GM23338 (cell line): ENCODE data around the gene PSMD2. TPM values are rescaled to one million over a fixed set of nuclear protein-coding genes. Genes with fewer than 3 reads are reported as not detected.
A peak's percentile ranks its signal among the peaks of the same experiment; 100 is the strongest.

Source experiments
- ATAC-seq: fragments of 200-7000 bp; cut with Tn5 transposase; 3 replicates; pipeline ENCODE4 v1.9.1; 2020
- DNase-seq: peaks from one replicate; pipeline ENCODE4 v3.0.0-alpha.2; 2015; ENCODE audit warnings: low spot score
- H2AFZ ChIP-seq: fragments of 200-600 bp; sonication (generic); 2 replicates; pipeline ENCODE4 v1.8.0; 2016; ENCODE audit warnings: antibody characterized with exemption, mild to moderate bottlenecking, moderate library complexity
- H3F3A ChIP-seq: fragments of 200-600 bp; sonication (generic); replicated peaks from 2 replicates; pipeline ENCODE4 v1.8.0; 2017; ENCODE audit warnings: antibody characterized with exemption, mixed run types, low read depth
- H3K27ac ChIP-seq: fragments of 200-600 bp; sonication (generic); 2 replicates; pipeline ENCODE4 v1.6.1; 2016; ENCODE audit warnings: low read depth
- H3K27me3 ChIP-seq: fragments of 200-600 bp; sonication (generic); 2 replicates; pipeline ENCODE4 v1.8.0; 2016; ENCODE audit warnings: mild to moderate bottlenecking, mixed run types, moderate library complexity; ENCODE audit not compliant: insufficient read depth
- H3K36me3 ChIP-seq: fragments of 200-600 bp; sonication (generic); 2 replicates; pipeline ENCODE4 v1.8.0; 2016; ENCODE audit warnings: mild to moderate bottlenecking; ENCODE audit not compliant: insufficient read depth
- H3K4me1 ChIP-seq: fragments of 200-600 bp; sonication (generic); 2 replicates; pipeline ENCODE4 v1.8.0; 2016; ENCODE audit warnings: mild to moderate bottlenecking, moderate library complexity; ENCODE audit not compliant: insufficient read depth
- H3K4me2 ChIP-seq: fragments of 200-600 bp; sonication (generic); 2 replicates; pipeline ENCODE4 v1.7.1; 2017; ENCODE audit warnings: mixed run types
- H3K4me3 ChIP-seq: fragments of 200-600 bp; sonication (generic); 2 replicates; pipeline ENCODE4 v1.6.1; 2016; ENCODE audit warnings: mixed run types
- H3K79me2 ChIP-seq: fragments of 200-600 bp; sonication (generic); replicated peaks from 2 replicates; pipeline ENCODE4 v1.8.0; 2017; ENCODE audit warnings: mild to moderate bottlenecking; ENCODE audit not compliant: insufficient read depth
- H3K9me2 ChIP-seq: fragments of 200-600 bp; sonication (generic); 2 replicates; pipeline ENCODE4 v1.8.0; 2017; ENCODE audit not compliant: insufficient read depth
- H4K20me1 ChIP-seq: fragments of 200-600 bp; sonication (generic); replicated peaks from 2 replicates; pipeline ENCODE4 v1.8.0; 2017; ENCODE audit warnings: mild to moderate bottlenecking; ENCODE audit not compliant: insufficient read depth
- H3K27ac Mint-ChIP-seq: 2 replicates; pipeline ENCODE4 v1.8.0; 2020; ENCODE audit warnings: inconsistent platforms, mild to moderate bottlenecking, moderate library complexity, mixed read lengths
- H3K27me3 Mint-ChIP-seq: 3 replicates; pipeline ENCODE4 v1.8.0; 2022; ENCODE audit warnings: low read depth, mild to moderate bottlenecking, moderate library complexity, mixed read lengths, inconsistent platforms; ENCODE audit not compliant: insufficient read depth, poor library complexity
- H3K36me3 Mint-ChIP-seq: 3 replicates; pipeline ENCODE4 v1.8.0; 2021; ENCODE audit warnings: low read depth, mild to moderate bottlenecking, inconsistent platforms, moderate library complexity, mixed read lengths
- H3K4me1 Mint-ChIP-seq: 3 replicates; pipeline ENCODE4 v1.8.0; 2020; ENCODE audit warnings: mild to moderate bottlenecking, inconsistent platforms, mixed read lengths
- H3K4me3 Mint-ChIP-seq: 3 replicates; pipeline ENCODE4 v1.8.0; 2021; ENCODE audit warnings: moderate library complexity, mild to moderate bottlenecking, inconsistent platforms, mixed read lengths
- H3K9me3 Mint-ChIP-seq: 3 replicates; pipeline ENCODE4 v1.8.0; 2020; ENCODE audit warnings: moderate library complexity, mild to moderate bottlenecking, inconsistent platforms, mixed read lengths
- CREB1 ChIP-seq: fragments of 250-450 bp; sonication (Bioruptor Pico); IDR thresholded peaks from 2 replicates; pipeline ENCODE4 v1.5.0; 2020; ENCODE audit warnings: low read depth, mild to moderate bottlenecking, moderate library complexity
- CTCF ChIP-seq, 2 experiments: fragments of 200-600 bp in 1 of 2; sonication (generic) in 1 of 2; conservative IDR thresholded peaks; 2 replicates each; pipeline versions ENCODE4 v1.5.1 to v1.6.1; 2016 to 2017; ENCODE audit warnings: antibody characterized with exemption in 2 of 2, low read depth in 2 of 2, mild to moderate bottlenecking in 2 of 2, moderate library complexity in 1 of 2
- EZH2 ChIP-seq: fragments of 200-600 bp; sonication (generic); IDR thresholded peaks from one replicate; pipeline ENCODE4 v1.8.0; 2017; ENCODE audit warnings: antibody characterized with exemption, mild to moderate bottlenecking, low read depth; ENCODE audit not compliant: unreplicated experiment
- EZH2phosphoT487 ChIP-seq: fragments of 200-600 bp; sonication (generic); IDR thresholded peaks from one replicate; pipeline ENCODE4 v1.8.1; 2018; ENCODE audit warnings: antibody characterized with exemption; ENCODE audit not compliant: unreplicated experiment
- JUNB ChIP-seq: IDR thresholded peaks from one replicate; pipeline ENCODE4 v1.6.1; 2016; ENCODE audit warnings: antibody characterized with exemption; ENCODE audit not compliant: unreplicated experiment
- NANOG ChIP-seq: IDR thresholded peaks from 2 replicates; pipeline ENCODE4 v1.6.1; 2016; ENCODE audit warnings: antibody characterized with exemption, borderline replicate concordance
- ZNF331 ChIP-seq: fragments of 250-450 bp; sonication (Bioruptor Pico); IDR thresholded peaks from 2 replicates; pipeline ENCODE4 v1.5.0; 2020; ENCODE audit warnings: low read depth, mild to moderate bottlenecking, moderate library complexity
- ZNF462 ChIP-seq: fragments of 250-450 bp; sonication (Bioruptor Pico); IDR thresholded peaks from 2 replicates; pipeline ENCODE4 v1.5.0; 2020; ENCODE audit warnings: mild to moderate bottlenecking, moderate library complexity
- polyA plus RNA-seq: library from polyadenylated mRNA; unstranded; fragments of >200 nt; fragmentation: Nextera tagmentation; extraction: Ambion mirVana; gene quantifications from 2 replicates; pipeline ENCODE4 v1.2.1, GENCODE V29; 2016
- total RNA-seq: library from RNA; depleted of rRNA; stranded (reverse); fragments of >200 nt; shearing (Covaris generic); gene quantifications from 2 replicates; pipeline ENCODE4 v1.2.3, GENCODE V29; 2014
- TF ChIP-seq, protein P1 (sequence below): IDR thresholded peaks from one replicate; pipeline ENCODE4 v1.6.1; 2018; ENCODE audit warnings: antibody characterized with exemption; ENCODE audit not compliant: unreplicated experiment

PSMD2 gene
- total and polyA plus RNA-seq, 2 experiments from 2014 or later = 117 to 507 TPM

- H4K20me1 ChIP-seq = peaks cover 24% of the 10 kb centered on the region
These were observed 6.5 kb downstream of the PSMD2 start for GRCh38 chr3:184305577-184305976.

More at GRCh38 chr3:184305577-184305976, 6.5 kb downstream of the PSMD2 start:
- peaks cover 3% of the 10 kb centered on the region for H3K4me1 Mint-ChIP-seq
- Histone ChIP-seq H3K4me3 (no peak overlapping the region), H3K27ac (no peak overlapping the region), H3K9me2 (no peaks in the 10 kb centered on the region), H3K36me3 (peaks cover 58% of the 10 kb centered on the region), H3K4me2 (no peak overlapping the region), H3K27me3 (no peaks in the 10 kb centered on the region), H2AFZ (no peak overlapping the region), H3F3A (peaks cover 15% of the 10 kb centered on the region), H3K79me2 (peaks cover 27% of the 10 kb centered on the region), H3K4me1 (no peaks in the 10 kb centered on the region; the same call in 1 of the 2 replicates)
- DNase-seq (no peak), ATAC-seq (peak; percentile 47; the same call in 2 of the 3 replicates)
- TF ChIP-seq, protein P1, sequence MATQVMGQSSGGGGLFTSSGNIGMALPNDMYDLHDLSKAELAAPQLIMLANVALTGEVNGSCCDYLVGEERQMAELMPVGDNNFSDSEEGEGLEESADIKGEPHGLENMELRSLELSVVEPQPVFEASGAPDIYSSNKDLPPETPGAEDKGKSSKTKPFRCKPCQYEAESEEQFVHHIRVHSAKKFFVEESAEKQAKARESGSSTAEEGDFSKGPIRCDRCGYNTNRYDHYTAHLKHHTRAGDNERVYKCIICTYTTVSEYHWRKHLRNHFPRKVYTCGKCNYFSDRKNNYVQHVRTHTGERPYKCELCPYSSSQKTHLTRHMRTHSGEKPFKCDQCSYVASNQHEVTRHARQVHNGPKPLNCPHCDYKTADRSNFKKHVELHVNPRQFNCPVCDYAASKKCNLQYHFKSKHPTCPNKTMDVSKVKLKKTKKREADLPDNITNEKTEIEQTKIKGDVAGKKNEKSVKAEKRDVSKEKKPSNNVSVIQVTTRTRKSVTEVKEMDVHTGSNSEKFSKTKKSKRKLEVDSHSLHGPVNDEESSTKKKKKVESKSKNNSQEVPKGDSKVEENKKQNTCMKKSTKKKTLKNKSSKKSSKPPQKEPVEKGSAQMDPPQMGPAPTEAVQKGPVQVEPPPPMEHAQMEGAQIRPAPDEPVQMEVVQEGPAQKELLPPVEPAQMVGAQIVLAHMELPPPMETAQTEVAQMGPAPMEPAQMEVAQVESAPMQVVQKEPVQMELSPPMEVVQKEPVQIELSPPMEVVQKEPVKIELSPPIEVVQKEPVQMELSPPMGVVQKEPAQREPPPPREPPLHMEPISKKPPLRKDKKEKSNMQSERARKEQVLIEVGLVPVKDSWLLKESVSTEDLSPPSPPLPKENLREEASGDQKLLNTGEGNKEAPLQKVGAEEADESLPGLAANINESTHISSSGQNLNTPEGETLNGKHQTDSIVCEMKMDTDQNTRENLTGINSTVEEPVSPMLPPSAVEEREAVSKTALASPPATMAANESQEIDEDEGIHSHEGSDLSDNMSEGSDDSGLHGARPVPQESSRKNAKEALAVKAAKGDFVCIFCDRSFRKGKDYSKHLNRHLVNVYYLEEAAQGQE = no peak
- TF ChIP-seq EZH2 (no peak), JUNB (no peak), EZH2phosphoT487 (no peak), ZNF462 (CRISPR knock-in tag) (no peak), ZNF331 (CRISPR knock-in tag) (no peak), CTCF (conservative IDR thresholded peaks at IDR 0.05; ENCODE audit: low read depth in 2 of 2) (peak; percentile 33 to 36; a peak in 3 of 4 replicates), NANOG (no peak), CREB1 (CRISPR knock-in tag) (no peak)
- no peaks in the 10 kb centered on the region for H3K9me3 Mint-ChIP-seq
- H3K4me3 Mint-ChIP-seq = no peak overlapping the region
- no peak overlapping the region for H3K27ac Mint-ChIP-seq
- H3K36me3 Mint-ChIP-seq = peaks cover 97% of the 10 kb centered on the region
- peaks cover 10% of the 10 kb centered on the region for H3K27me3 Mint-ChIP-seq
